ENCODE data around the gene PNPLA3.

PNPLA3 gene

DNA sequence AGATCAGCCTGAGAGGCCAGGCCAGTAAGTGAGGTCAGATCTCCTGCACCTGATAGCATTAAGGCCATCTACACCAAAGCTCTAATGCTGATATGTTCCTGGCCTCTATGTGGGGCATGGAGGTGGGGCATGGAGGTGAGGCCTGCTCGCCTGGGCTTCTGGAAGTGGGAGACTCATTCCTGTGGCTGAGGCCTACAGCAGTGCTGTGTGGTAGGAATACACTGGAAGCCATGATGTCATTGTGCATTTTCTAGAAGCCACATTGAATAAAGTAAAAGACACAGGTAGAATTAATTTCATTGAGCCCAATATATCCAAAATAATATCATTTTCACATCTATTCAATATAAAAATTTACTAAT is 2.7 kb downstream of the PNPLA3 start:
- TF ChIP-seq, protein P1, sequence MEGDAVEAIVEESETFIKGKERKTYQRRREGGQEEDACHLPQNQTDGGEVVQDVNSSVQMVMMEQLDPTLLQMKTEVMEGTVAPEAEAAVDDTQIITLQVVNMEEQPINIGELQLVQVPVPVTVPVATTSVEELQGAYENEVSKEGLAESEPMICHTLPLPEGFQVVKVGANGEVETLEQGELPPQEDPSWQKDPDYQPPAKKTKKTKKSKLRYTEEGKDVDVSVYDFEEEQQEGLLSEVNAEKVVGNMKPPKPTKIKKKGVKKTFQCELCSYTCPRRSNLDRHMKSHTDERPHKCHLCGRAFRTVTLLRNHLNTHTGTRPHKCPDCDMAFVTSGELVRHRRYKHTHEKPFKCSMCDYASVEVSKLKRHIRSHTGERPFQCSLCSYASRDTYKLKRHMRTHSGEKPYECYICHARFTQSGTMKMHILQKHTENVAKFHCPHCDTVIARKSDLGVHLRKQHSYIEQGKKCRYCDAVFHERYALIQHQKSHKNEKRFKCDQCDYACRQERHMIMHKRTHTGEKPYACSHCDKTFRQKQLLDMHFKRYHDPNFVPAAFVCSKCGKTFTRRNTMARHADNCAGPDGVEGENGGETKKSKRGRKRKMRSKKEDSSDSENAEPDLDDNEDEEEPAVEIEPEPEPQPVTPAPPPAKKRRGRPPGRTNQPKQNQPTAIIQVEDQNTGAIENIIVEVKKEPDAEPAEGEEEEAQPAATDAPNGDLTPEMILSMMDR (IDR thresholded peaks at IDR 0.05) = no peak
- peaks cover 0 to 56% of the 10 kb centered on the region in 2 donors for H3K27me3 ChIP-seq
- H3K4me3 ChIP-seq = no peak overlapping the region
- intact Hi-C loops (cut with DNase I; ENCODE audit: low total_unique reads) = no loop called here
- no peaks in the 10 kb centered on the region for H3K36me3 ChIP-seq
- no peak overlapping the region for H3K27ac ChIP-seq
- DNase-seq = no peak
- H3K9me3 ChIP-seq = no peaks in the 10 kb centered on the region
- H3K4me1 ChIP-seq = peaks cover 0 to 25% (median 13%) of the 10 kb centered on the region in 4 donors

DNA sequence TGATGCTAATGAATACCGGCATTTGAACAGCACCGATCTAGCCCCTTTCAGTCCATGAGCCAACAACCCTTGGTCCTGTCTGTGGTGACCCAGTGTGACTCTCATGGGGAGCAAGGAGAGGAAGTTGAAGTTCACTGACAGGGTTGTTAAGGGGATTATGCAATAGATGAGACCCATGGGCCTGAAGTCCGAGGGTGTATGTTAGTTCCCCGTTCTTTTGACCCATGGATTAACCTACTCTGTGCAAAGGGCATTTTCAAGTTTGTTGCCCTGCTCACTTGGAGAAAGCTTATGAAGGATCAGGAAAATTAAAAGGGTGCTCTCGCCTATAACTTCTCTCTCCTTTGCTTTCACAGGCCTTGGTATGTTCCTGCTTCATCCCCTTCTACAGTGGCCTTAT is 4.9 kb downstream of the PNPLA3 start:
- Histone ChIP-seq H3K4me1 (peaks cover 0 to 17% (median 8%) of the 10 kb centered on the region in 4 donors), H3K27ac (no peak overlapping the region), H3K9me3 (no peaks in the 10 kb centered on the region), H3K36me3 (no peaks in the 10 kb centered on the region), H3K4me3 (no peak overlapping the region), H3K27me3 (peaks cover 0 to 35% of the 10 kb centered on the region in 2 donors)
- intact Hi-C loops (cut with DNase I; ENCODE audit: low total_unique reads) = no loop called here
- TF ChIP-seq, protein P1 (IDR thresholded peaks at IDR 0.05) = no peak
- DNase-seq = no peak

DNA sequence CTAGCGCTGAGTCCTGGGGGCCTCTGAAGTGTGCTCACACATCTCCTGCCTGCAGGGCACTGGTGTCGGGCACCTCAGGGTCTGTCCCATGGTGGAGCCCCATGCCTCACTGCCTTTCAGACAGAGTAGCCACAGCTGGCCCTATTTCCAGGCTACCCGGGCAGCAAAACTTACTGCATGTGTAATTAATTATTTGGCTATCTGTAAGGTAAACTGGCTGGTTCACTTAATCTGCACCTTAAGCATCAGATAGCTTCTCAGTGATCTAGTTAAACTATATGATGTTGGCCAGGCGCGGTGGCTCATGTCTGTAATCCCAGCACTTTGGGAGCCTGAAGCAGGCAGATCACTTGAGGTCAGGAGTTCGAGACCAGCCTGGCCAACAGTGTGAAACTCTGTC is 5.3 kb downstream of the PNPLA3 start:
- H3K4me1 ChIP-seq = peaks cover 0 to 13% (median 4%) of the 10 kb centered on the region in 4 donors
- no peak for DNase-seq
- no peak overlapping the region for H3K4me3 ChIP-seq
- no peak overlapping the region for H3K27ac ChIP-seq
- intact Hi-C loops (cut with DNase I; ENCODE audit: low total_unique reads) = no loop called here
- no peaks in the 10 kb centered on the region for H3K9me3 ChIP-seq
- no peaks in the 10 kb centered on the region for H3K36me3 ChIP-seq
- TF ChIP-seq, protein P1 (IDR thresholded peaks at IDR 0.05) = no peak
- H3K27me3 ChIP-seq = peaks cover 0 to 30% of the 10 kb centered on the region in 2 donors

DNA sequence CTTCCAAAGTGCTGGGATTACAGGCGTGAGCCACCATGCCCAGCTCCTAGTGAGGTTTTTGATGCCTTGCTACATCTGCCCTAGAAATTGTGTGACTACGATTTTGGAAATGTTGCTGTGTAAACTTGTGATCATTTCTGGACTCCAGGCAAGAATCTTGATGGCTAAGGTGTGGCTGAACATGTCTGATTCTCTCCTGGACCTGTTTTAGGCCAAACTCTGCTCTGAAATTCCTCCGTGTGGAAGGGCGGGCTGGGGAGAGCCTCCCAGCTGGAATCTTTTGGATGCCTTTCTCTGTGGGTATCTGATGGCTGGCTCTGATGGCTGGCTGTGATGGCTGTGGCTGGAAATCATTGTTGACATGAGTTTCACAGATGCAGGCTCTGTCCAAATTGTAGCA is 8.2 kb downstream of the PNPLA3 start:
- H3K9me3 ChIP-seq = no peaks in the 10 kb centered on the region
- no peak overlapping the region for H3K27ac ChIP-seq
- H3K4me3 ChIP-seq = no peak overlapping the region
- no peaks in the 10 kb centered on the region for H3K36me3 ChIP-seq
- intact Hi-C loops (cut with DNase I; ENCODE audit: low total_unique reads) = no loop called here
- no peaks in the 10 kb centered on the region for H3K4me1 ChIP-seq
- DNase-seq = no peak
- TF ChIP-seq, protein P1 (IDR thresholded peaks at IDR 0.05) = no peak
- peaks cover 0 to 10% of the 10 kb centered on the region in 2 donors for H3K27me3 ChIP-seq

DNA sequence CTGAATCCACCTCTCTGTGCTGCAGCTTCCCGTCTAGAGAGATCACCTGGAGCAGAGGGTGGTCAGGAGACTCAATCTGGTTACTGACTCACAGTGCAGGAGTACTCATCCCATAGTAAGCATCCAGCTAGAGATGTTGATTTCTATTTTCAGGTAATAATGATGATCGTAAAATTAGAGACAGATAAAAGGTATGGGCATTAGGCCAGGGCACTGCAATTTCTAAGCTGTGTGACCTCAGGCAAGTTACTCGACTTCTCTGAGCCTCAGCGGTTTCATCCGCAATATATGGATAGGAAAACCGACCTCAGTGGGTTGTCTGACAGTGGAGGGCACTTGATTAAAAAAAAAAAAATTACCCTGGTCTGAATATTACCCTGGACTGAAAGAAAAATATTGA is 17.8 kb downstream of the PNPLA3 start:
- Histone ChIP-seq H3K4me1 (no peaks in the 10 kb centered on the region), H3K4me3 (no peak overlapping the region), H3K27me3 (peaks cover 0 to 24% of the 10 kb centered on the region in 2 donors), H3K27ac (no peak overlapping the region), H3K9me3 (peaks cover 0 to 3% (median 0%) of the 10 kb centered on the region in 3 donors), H3K36me3 (no peaks in the 10 kb centered on the region)
- TF ChIP-seq, protein P1 (IDR thresholded peaks at IDR 0.05) = no peak
- intact Hi-C loops (cut with DNase I; ENCODE audit: low total_unique reads) = no loop called here
- no peak for DNase-seq
